Measurements from ENCODE around the gene GLT6D1.

- TF ChIP-seq EZH2 (IDR thresholded peaks at IDR 0.05; ENCODE audit: low read depth) = no peak
- no peak for TF ChIP-seq CTCF (conservative IDR thresholded peaks at IDR 0.05)
Measured at GRCh38 chr9:135580664-135581380, 58.5 kb downstream of the GLT6D1 start.

All from PC-9 (cell line).